OCI-LY7 (cell line): ENCODE results near the gene ELF1. TPM values are rescaled to one million over a fixed set of nuclear protein-coding genes. Genes with fewer than 3 reads are reported as not detected.

ENCODE experiments used
- BruUV-seq: library from RNA; stranded (reverse); fragments of 400-500 nt; replicated peaks from 2 replicates; lab custom pipeline; 2021; lab: Mats Ljungman, UMichigan
- CTCF ChIA-PET: fragments of 300-600 bp; sonication (Branson Sonifier 250); formaldehyde crosslinking; loops from one replicate; lab custom pipeline; 2022; ENCODE audit warnings: antibody characterized with exemption; ENCODE audit not compliant: unreplicated experiment; lab: Charles Lee
- POLR2A ChIA-PET: fragments of 300-600 bp; sonication (Branson Sonifier 250); formaldehyde crosslinking; loops from one replicate; lab custom pipeline; 2022; ENCODE audit warnings: antibody characterized with exemption; lab: Charles Lee
- DNase-seq: peaks from one replicate; pipeline ENCODE4 v3.0.0-alpha.2; 2015; ENCODE audit warnings: low spot score
- H2AFZ ChIP-seq: fragments of 200-600 bp; sonication (generic), shearing (Covaris generic); 2 replicates; pipeline ENCODE4 v1.6.1; 2014; ENCODE audit warnings: mild to moderate bottlenecking, antibody characterized with exemption, low read length, moderate library complexity
- H3K27ac ChIP-seq: fragments of 200-600 bp; sonication (generic); 2 replicates; pipeline ENCODE4 v1.5.1; 2014; ENCODE audit warnings: mixed run types, low read depth, mild to moderate bottlenecking, moderate library complexity, low read length, inconsistent platforms; ENCODE audit not compliant: poor library complexity, severe bottlenecking
- H3K36me3 ChIP-seq: fragments of 200-600 bp; sonication (generic); 2 replicates; pipeline ENCODE4 v1.6.1; 2014; ENCODE audit warnings: mild to moderate bottlenecking, antibody characterized with exemption, low read length, moderate library complexity, mixed read lengths; ENCODE audit not compliant: insufficient read depth
- H3K4me1 ChIP-seq: fragments of 200-600 bp; sonication (generic); 2 replicates; pipeline ENCODE4 v1.5.1; 2014; ENCODE audit warnings: mild to moderate bottlenecking, low read length; ENCODE audit not compliant: insufficient read depth, poor library complexity, severe bottlenecking
- H3K4me2 ChIP-seq: fragments of 200-600 bp; sonication (generic); 2 replicates; pipeline ENCODE4 v1.6.1; 2014; ENCODE audit warnings: mild to moderate bottlenecking, low read length
- H3K4me3 ChIP-seq: fragments of 200-600 bp; sonication (generic); 2 replicates; pipeline ENCODE4 v1.5.1; 2014; ENCODE audit warnings: mild to moderate bottlenecking, low read depth, low read length; ENCODE audit not compliant: poor library complexity, severe bottlenecking
- H3K79me2 ChIP-seq: fragments of 200-600 bp; sonication (generic); 2 replicates; pipeline ENCODE4 v1.6.1; 2016; ENCODE audit warnings: low read depth, mild to moderate bottlenecking, low read length, moderate library complexity, mixed read lengths; ENCODE audit not compliant: insufficient read depth
- H3K9me2 ChIP-seq: fragments of 200-600 bp; sonication (generic); 2 replicates; pipeline ENCODE4 v1.6.1; 2016; ENCODE audit warnings: mild to moderate bottlenecking, low read length, mixed read lengths; ENCODE audit not compliant: insufficient read depth
- H3K9me3 ChIP-seq: fragments of 200-600 bp; sonication (generic); 2 replicates; pipeline ENCODE4 v1.6.1; 2014; ENCODE audit warnings: mild to moderate bottlenecking, mixed run types, low read length, mixed read lengths
- H4K20me1 ChIP-seq: fragments of 200-600 bp; sonication (generic); 2 replicates; pipeline ENCODE4 v1.6.1; 2014; ENCODE audit warnings: mild to moderate bottlenecking, antibody characterized with exemption, low read length, moderate library complexity, mixed read lengths; ENCODE audit not compliant: insufficient read depth
- EZH2phosphoT487 ChIP-seq: fragments of 200-600 bp; sonication (generic); IDR thresholded peaks from 2 replicates; pipeline ENCODE4 v1.6.1; 2018; ENCODE audit warnings: low read depth, borderline replicate concordance, mild to moderate bottlenecking, mixed run types, antibody characterized with exemption, low read length, moderate library complexity, mixed read lengths
- intact Hi-C: fragments of 100-400 bp; cut with micrococcal nuclease; formaldehyde crosslinking; loops from one replicate; pipeline ENCODE4 v1.10.0; 2022; ENCODE audit not compliant: unreplicated experiment
- total RNA-seq, 2 experiments: library from RNA; depleted of rRNA in 1 of 2; stranded (reverse); fragments of >200 nt in 1 of 2; shearing (Covaris generic) in 1 of 2; gene quantifications; 2 replicates each; pipeline ENCODE4 v1.2.3, GENCODE V29; 2014 to 2022
- TF ChIP-seq, protein P1 (sequence below): fragments of 200-600 bp; sonication (generic); conservative IDR thresholded peaks from 2 replicates; pipeline ENCODE4 v1.5.1; 2014; ENCODE audit warnings: mild to moderate bottlenecking, antibody characterized with exemption, low read length, moderate library complexity, mixed read lengths

ELF1 gene
- total RNA-seq, 2 experiments from 2014 or later: 111 to 248 TPM

DNA sequence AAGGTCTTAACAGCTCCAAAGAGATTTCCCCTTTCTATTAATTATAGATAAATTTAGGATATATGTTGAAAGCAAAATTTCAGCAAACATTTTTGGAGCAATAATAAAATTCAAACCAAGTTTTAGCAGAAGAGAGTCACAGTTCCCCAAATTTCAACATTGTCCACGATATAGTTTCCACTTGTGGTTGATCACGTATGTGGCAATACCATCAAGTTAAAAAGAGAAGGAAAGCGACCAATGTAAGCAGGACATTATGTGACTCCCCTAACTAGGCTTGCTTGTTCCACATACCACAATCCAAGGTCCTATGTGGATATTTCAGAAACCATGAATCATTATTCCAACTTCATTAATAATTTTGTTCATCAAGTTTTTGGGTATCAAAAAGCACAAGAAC is 52.8 kb downstream of the ELF1 start:
- Histone ChIP-seq H3K27ac (no peak overlapping the region), H3K36me3 (peaks cover 90% of the 10 kb centered on the region), H3K9me2 (no peaks in the 10 kb centered on the region), H3K4me3 (no peak overlapping the region), H3K9me3 (no peaks in the 10 kb centered on the region), H3K4me2 (peak overlapping the region; percentile 41), H3K4me1 (peaks cover 100% of the 10 kb centered on the region), H4K20me1 (peaks cover 85% of the 10 kb centered on the region), H2AFZ (no peak overlapping the region), H3K79me2 (peaks cover 100% of the 10 kb centered on the region)
- ChIA-PET POLR2A (interaction anchor here (0.7 to 1.5 kb wide), 7 partner anchors 8 to 89 kb away, joined by 3 to 4 read pairs (median 3); no protein-coding TSS in a partner anchor), CTCF (no interaction called here)
- BruUV-seq: no TSS peak
- intact Hi-C loops: no loop called here
- TF ChIP-seq EZH2phosphoT487: no peak
- TF ChIP-seq, protein P1, sequence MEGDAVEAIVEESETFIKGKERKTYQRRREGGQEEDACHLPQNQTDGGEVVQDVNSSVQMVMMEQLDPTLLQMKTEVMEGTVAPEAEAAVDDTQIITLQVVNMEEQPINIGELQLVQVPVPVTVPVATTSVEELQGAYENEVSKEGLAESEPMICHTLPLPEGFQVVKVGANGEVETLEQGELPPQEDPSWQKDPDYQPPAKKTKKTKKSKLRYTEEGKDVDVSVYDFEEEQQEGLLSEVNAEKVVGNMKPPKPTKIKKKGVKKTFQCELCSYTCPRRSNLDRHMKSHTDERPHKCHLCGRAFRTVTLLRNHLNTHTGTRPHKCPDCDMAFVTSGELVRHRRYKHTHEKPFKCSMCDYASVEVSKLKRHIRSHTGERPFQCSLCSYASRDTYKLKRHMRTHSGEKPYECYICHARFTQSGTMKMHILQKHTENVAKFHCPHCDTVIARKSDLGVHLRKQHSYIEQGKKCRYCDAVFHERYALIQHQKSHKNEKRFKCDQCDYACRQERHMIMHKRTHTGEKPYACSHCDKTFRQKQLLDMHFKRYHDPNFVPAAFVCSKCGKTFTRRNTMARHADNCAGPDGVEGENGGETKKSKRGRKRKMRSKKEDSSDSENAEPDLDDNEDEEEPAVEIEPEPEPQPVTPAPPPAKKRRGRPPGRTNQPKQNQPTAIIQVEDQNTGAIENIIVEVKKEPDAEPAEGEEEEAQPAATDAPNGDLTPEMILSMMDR: no peak
- DNase-seq: no peak

DNA sequence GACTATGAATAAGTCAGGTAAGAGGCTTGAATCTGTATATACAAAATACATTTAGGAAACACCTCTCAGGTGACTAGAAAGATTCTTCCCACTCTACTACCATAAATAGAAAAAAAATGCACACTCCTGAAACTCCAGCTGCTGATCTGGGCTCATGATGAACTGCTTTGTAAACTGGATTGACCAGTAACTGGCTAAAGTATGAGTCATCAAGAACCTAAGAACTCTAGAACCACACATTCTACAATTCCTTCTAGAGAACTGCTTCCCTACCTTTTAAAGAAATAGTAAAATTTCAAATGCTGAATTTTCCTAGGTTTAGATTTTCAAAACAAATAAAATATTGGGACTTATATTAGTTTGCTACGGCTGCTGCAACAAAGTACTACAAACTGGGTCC is 55.2 kb downstream of the ELF1 start:
- intact Hi-C loops: no loop called here
- TF ChIP-seq, protein P1: no peak
- TF ChIP-seq EZH2phosphoT487: no peak
- no TSS peak for BruUV-seq
- no peaks in the 10 kb centered on the region; the same call in 1 of the 2 replicates for H3K9me3 ChIP-seq
- CTCF ChIA-PET: no interaction called here
- POLR2A ChIA-PET: interaction anchor here (0.7 to 2.9 kb wide), 3 partner anchors 8 to 56 kb away, joined by 3 to 14 read pairs (median 4); partner anchors contain the start of gene ELF1
- H4K20me1 ChIP-seq: peaks cover 83% of the 10 kb centered on the region
- peak overlapping the region; percentile 24 for H3K27ac ChIP-seq
- peaks cover 100% of the 10 kb centered on the region for H3K79me2 ChIP-seq
- no peak for DNase-seq
- H3K4me2 ChIP-seq: peak overlapping the region; percentile 69
- H3K4me3 ChIP-seq: no peak overlapping the region
- peaks cover 98% of the 10 kb centered on the region for H3K36me3 ChIP-seq
- no peak overlapping the region for H2AFZ ChIP-seq
- H3K9me2 ChIP-seq: no peaks in the 10 kb centered on the region
- peaks cover 85% of the 10 kb centered on the region for H3K4me1 ChIP-seq

DNA sequence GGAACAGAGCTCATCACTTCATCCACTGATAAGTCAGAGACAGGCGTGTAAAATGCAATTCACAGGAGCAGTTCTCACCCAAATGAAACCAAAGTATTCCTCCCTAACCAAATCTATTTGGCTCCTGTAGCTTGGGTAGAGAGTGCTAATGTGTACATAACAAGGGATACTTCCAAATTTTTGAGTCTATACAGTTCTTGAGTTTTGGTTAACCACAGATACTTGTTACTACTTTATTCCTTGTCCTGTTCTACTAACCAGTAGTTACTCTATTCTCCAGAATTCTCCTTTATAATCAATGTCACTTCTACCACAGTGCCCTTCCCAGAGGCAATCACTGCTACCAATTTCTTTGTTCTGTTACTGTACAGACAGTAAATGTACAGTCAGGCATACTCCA is 57.3 kb downstream of the ELF1 start:
- Histone ChIP-seq H3K9me3 (no peaks in the 10 kb centered on the region; the same call in 1 of the 2 replicates), H4K20me1 (peaks cover 70% of the 10 kb centered on the region), H3K4me2 (peak overlapping the region; percentile 69), H3K4me1 (peaks cover 64% of the 10 kb centered on the region), H3K9me2 (no peaks in the 10 kb centered on the region), H3K27ac (peak overlapping the region; percentile 69), H3K79me2 (peaks cover 97% of the 10 kb centered on the region), H3K36me3 (peaks cover 94% of the 10 kb centered on the region), H2AFZ (no peak overlapping the region), H3K4me3 (peak overlapping the region; percentile 32)
- CTCF ChIA-PET: interaction anchor here (0.6 to 1.1 kb wide), 2 partner anchors 8 to 39 kb away, joined by 4 to 13 read pairs; no protein-coding TSS in a partner anchor
- intact Hi-C loops: no loop called here
- POLR2A ChIA-PET: interaction anchor here (0.6 to 2.9 kb wide), 13 partner anchors 8 to 74 kb away, joined by 3 to 14 read pairs (median 5); partner anchors contain the start of gene ELF1
- no peak for TF ChIP-seq EZH2phosphoT487
- TF ChIP-seq, protein P1: no peak
- DNase-seq: no peak
- no TSS peak for BruUV-seq
